Measurements from ENCODE around the gene ANKRD12. TPM values are rescaled to one million over a fixed set of nuclear protein-coding genes. Genes with fewer than 3 reads are reported as not detected.

ANKRD12 gene
- total and polyA plus RNA-seq, 2 donors (not counting 1 experiment from before 2014, with no cell fraction given) = 13.0 to 53.3 TPM

DNA sequence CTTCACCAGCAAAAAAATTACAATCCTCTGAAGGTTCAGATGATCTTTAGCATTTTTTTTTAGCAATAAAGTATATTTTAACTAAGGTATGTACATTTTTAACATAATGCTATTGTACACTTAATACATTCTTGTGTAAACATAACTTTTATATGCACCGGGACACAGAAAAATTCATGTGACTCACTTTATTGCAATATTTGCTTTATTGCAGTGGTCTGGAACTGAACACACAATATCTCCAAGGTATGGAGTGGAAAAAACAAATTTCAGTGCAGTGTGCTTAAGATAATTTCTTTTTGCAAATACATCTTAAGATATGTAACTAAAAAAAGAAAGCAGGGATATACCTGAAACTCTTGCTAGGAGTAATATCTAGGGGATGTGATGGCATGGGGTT is 192.9 kb downstream of the ANKRD12 start:
- no peak for DNase-seq (ENCODE audit: low read depth in 2 of 2)
- H3K36me3 ChIP-seq (ENCODE audit: control insufficient read depth, insufficient read depth, low read length) = no peaks in the 10 kb centered on the region
- no peaks in the 10 kb centered on the region for H4K20me1 ChIP-seq (ENCODE audit: control insufficient read depth, extremely low read depth, insufficient read depth, low read length)
- H3K4me1 ChIP-seq (ENCODE audit: control insufficient read depth, extremely low read depth, insufficient read depth, low read length) = peaks cover 2% of the 10 kb centered on the region
- H3K4me2 ChIP-seq (ENCODE audit: extremely low read depth, insufficient read depth, low read length) = no peak overlapping the region
- no peak overlapping the region for H3K9ac ChIP-seq (ENCODE audit: insufficient read depth, low read length)
- H2AFZ ChIP-seq (ENCODE audit: low read length) = no peak overlapping the region
- no peaks in the 10 kb centered on the region for H3K27me3 ChIP-seq (ENCODE audit: control insufficient read depth, insufficient read depth, low read length)
- no peaks in the 10 kb centered on the region for H3K79me2 ChIP-seq (ENCODE audit: control insufficient read depth, insufficient read depth, low read length)
- no peaks in the 10 kb centered on the region for H3K9me3 ChIP-seq (ENCODE audit: control insufficient read depth, insufficient read depth, low read depth, low read length)
- TF ChIP-seq, protein P1, sequence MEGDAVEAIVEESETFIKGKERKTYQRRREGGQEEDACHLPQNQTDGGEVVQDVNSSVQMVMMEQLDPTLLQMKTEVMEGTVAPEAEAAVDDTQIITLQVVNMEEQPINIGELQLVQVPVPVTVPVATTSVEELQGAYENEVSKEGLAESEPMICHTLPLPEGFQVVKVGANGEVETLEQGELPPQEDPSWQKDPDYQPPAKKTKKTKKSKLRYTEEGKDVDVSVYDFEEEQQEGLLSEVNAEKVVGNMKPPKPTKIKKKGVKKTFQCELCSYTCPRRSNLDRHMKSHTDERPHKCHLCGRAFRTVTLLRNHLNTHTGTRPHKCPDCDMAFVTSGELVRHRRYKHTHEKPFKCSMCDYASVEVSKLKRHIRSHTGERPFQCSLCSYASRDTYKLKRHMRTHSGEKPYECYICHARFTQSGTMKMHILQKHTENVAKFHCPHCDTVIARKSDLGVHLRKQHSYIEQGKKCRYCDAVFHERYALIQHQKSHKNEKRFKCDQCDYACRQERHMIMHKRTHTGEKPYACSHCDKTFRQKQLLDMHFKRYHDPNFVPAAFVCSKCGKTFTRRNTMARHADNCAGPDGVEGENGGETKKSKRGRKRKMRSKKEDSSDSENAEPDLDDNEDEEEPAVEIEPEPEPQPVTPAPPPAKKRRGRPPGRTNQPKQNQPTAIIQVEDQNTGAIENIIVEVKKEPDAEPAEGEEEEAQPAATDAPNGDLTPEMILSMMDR (conservative IDR thresholded peaks at IDR 0.05 in 1 of 2, IDR thresholded peaks at IDR 0.05 in 1 of 2; ENCODE audit: low read depth in 1 of 2, low read length in 2 of 2) = no peak
- TF ChIP-seq EZH2 (IDR thresholded peaks at IDR 0.05; ENCODE audit: low read length, missing control alignments) = no peak
- no peak overlapping the region for H3K4me3 ChIP-seq (replicated peaks in 1 of 4; ENCODE audit: control extremely low read depth in 1 of 4, insufficient read depth in 1 of 4, low read depth in 3 of 4, low read length in 4 of 4)
- H3K27ac ChIP-seq (ENCODE audit: insufficient read depth, low read length) = no peak overlapping the region

GRCh38 chr18:9330419-9330818 is 193.8 kb downstream of the ANKRD12 start:
- Histone ChIP-seq H3K9ac (ENCODE audit: insufficient read depth, low read length) (no peak overlapping the region), H3K79me2 (ENCODE audit: control insufficient read depth, insufficient read depth, low read length) (peaks cover 4% of the 10 kb centered on the region), H3K27ac (ENCODE audit: insufficient read depth, low read length) (no peak overlapping the region), H3K9me3 (ENCODE audit: control insufficient read depth, insufficient read depth, low read depth, low read length) (no peaks in the 10 kb centered on the region), H3K4me2 (ENCODE audit: extremely low read depth, insufficient read depth, low read length) (no peak overlapping the region), H3K4me3 (replicated peaks in 1 of 4; ENCODE audit: control extremely low read depth in 1 of 4, insufficient read depth in 1 of 4, low read depth in 3 of 4, low read length in 4 of 4) (no peak overlapping the region), H3K4me1 (ENCODE audit: control insufficient read depth, extremely low read depth, insufficient read depth, low read length) (peaks cover 2% of the 10 kb centered on the region), H2AFZ (ENCODE audit: low read length) (no peak overlapping the region), H3K36me3 (ENCODE audit: control insufficient read depth, insufficient read depth, low read length) (no peaks in the 10 kb centered on the region), H4K20me1 (ENCODE audit: control insufficient read depth, extremely low read depth, insufficient read depth, low read length) (no peaks in the 10 kb centered on the region), H3K27me3 (ENCODE audit: control insufficient read depth, insufficient read depth, low read length) (no peaks in the 10 kb centered on the region)
- TF ChIP-seq, protein P1 (conservative IDR thresholded peaks at IDR 0.05 in 1 of 2, IDR thresholded peaks at IDR 0.05 in 1 of 2; ENCODE audit: low read depth in 1 of 2, low read length in 2 of 2) = no peak
- TF ChIP-seq EZH2 (IDR thresholded peaks at IDR 0.05; ENCODE audit: low read length, missing control alignments) = no peak
- DNase-seq (ENCODE audit: low read depth in 2 of 2) = no peak

DNA sequence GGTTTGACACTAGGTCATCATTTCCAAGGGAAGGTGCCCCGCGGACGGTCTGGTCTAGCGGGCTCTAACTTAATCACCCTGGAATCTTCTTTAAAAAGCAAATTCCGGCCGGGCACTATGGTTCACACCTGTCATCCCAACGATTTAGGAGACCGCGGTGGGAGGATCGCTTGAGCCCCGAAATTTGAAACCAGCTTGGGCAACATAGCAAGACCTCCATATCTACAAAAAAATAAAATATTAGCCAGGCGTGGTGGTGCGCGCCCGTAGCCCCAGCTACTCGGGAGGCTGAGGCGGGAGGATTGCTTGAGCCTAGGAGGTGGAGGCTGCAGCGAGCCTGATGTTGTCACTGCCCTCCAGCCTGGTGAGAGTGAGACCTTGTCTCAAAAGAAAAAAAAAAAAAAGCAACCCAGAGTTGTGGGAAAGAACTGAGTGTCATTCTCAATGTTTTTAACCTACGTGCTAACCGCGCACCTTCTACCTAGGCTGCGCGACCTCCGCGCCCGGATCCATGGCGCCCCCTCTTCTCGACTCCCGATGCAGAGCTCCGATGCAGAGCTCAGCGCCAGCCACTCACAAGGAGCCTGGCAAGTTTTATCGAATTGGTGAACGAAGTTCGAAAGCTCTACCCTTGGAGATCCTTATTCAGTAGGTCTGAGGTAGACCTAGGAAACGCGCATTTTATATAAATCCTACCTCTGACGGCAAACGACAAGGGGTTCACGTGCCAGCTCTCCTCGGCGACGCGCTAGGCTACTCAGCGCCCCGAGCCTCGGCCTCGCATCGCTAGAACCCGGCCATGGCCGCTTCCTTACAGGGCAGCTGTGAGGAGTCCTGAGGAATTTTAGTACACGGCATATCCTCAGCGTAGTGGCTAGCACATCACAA is 197.1 kb downstream of the ANKRD12 start:
- peak overlapping the region; percentile 59 to 80 (median 69) for H3K4me3 ChIP-seq (replicated peaks in 1 of 4; ENCODE audit: control extremely low read depth in 1 of 4, insufficient read depth in 1 of 4, low read depth in 3 of 4, low read length in 4 of 4)
- no peaks in the 10 kb centered on the region for H4K20me1 ChIP-seq (ENCODE audit: control insufficient read depth, extremely low read depth, insufficient read depth, low read length)
- peak overlapping the region; percentile 93 for H2AFZ ChIP-seq (ENCODE audit: low read length)
- H3K9ac ChIP-seq (ENCODE audit: insufficient read depth, low read length) = peak overlapping the region; percentile 67
- no peaks in the 10 kb centered on the region for H3K36me3 ChIP-seq (ENCODE audit: control insufficient read depth, insufficient read depth, low read length)
- H3K9me3 ChIP-seq (ENCODE audit: control insufficient read depth, insufficient read depth, low read depth, low read length) = no peaks in the 10 kb centered on the region
- H3K27me3 ChIP-seq (ENCODE audit: control insufficient read depth, insufficient read depth, low read length) = no peaks in the 10 kb centered on the region
- TF ChIP-seq EZH2 (IDR thresholded peaks at IDR 0.05; ENCODE audit: low read length, missing control alignments) = no peak
- TF ChIP-seq, protein P1 (conservative IDR thresholded peaks at IDR 0.05 in 1 of 2, IDR thresholded peaks at IDR 0.05 in 1 of 2; ENCODE audit: low read depth in 1 of 2, low read length in 2 of 2) = no peak
- H3K79me2 ChIP-seq (ENCODE audit: control insufficient read depth, insufficient read depth, low read length) = peaks cover 26% of the 10 kb centered on the region
- H3K4me1 ChIP-seq (ENCODE audit: control insufficient read depth, extremely low read depth, insufficient read depth, low read length) = peaks cover 2% of the 10 kb centered on the region
- H3K27ac ChIP-seq (ENCODE audit: insufficient read depth, low read length) = peak overlapping the region; percentile 82
- H3K4me2 ChIP-seq (ENCODE audit: extremely low read depth, insufficient read depth, low read length) = peak overlapping the region; percentile 96
- no peak for DNase-seq (ENCODE audit: low read depth in 2 of 2)
